Measurements from ENCODE around the gene PRR29.

DNA sequence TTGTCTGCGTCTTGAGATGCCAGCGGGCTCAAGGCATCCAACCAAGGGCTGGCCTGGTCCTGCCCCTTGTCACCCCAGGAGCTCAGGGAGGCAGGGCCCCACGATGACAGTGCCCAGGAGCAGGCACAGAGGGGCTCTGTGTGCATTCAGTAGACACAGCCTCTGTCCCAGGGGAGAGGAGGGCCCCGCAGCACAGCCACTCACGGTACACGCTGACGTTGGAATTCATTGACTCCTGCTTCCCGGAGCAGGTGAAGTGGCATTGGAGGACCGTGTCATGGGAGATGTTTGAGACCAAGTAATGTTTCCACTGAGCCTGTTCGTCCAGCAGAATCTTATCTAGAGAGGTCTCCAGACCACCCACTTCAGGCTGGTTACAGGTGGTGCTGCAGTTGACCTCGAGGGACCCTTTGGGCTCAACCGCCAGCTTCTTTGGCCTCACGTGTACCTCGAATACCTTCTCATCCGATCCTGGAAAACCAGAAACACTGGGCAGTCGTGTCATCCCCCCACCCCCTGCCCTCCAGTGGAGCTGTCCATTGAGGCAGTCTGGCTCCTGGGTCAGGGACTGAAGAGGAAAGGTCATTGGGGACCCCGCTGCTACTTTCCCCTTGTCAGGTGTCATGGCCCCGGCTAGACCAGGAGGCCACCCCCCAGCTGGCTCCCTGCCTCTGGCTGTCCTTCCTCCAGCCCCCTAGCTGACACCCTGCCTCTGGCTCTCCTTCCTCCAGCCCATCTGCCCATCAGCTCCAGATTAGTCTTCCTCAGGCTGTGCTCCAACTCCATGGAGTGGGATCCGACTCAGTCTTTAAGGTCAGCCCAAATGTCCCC, 7.0 kb downstream of the PRR29 start:
- TF ChIP-seq CTCF (IDR thresholded peaks at IDR 0.05) = no peak
- no peak for TF ChIP-seq EZH2 (IDR thresholded peaks at IDR 0.05; ENCODE audit: borderline replicate concordance, insufficient read depth, low read depth, low read length, poor library complexity, severe bottlenecking)
